H9 (cell line): ENCODE results near the gene COQ4. TPM values are rescaled to one million over a fixed set of nuclear protein-coding genes. Genes with fewer than 3 reads are reported as not detected.

ENCODE experiments used
- DNase-seq: peaks from one replicate; pipeline ENCODE4 v3.0.0-alpha.2; 2017
- H2AFZ ChIP-seq: one replicate; pipeline ENCODE4 v1.6.1; 2013; ENCODE audit warnings: mild to moderate bottlenecking, low read length, control low read depth, moderate library complexity
- H2AK5ac ChIP-seq: 2 replicates; pipeline ENCODE4 v1.6.1; 2013; ENCODE audit warnings: low read length, control low read depth, mixed read lengths; ENCODE audit not compliant: insufficient read length
- H2BK120ac ChIP-seq: one replicate; pipeline ENCODE4 v1.6.1; 2013; ENCODE audit warnings: low read depth, mild to moderate bottlenecking, low read length, control low read depth, inconsistent platforms; ENCODE audit not compliant: poor library complexity, severe bottlenecking
- H2BK12ac ChIP-seq: 2 replicates; pipeline ENCODE4 v1.6.1; 2013; ENCODE audit warnings: low read length, control low read depth, mixed read lengths, low read depth; ENCODE audit not compliant: insufficient read length
- H2BK15ac ChIP-seq: 2 replicates; pipeline ENCODE4 v1.6.1; 2013; ENCODE audit warnings: low read depth, low read length, control low read depth
- H2BK20ac ChIP-seq: one replicate; pipeline ENCODE4 v1.6.1; 2013; ENCODE audit warnings: low read depth, mild to moderate bottlenecking, low read length, control low read depth, inconsistent platforms; ENCODE audit not compliant: poor library complexity, severe bottlenecking
- H2BK5ac ChIP-seq: 2 replicates; pipeline ENCODE4 v1.6.1; 2013; ENCODE audit warnings: low read length, control low read depth, mixed read lengths; ENCODE audit not compliant: insufficient read length
- H3K14ac ChIP-seq: 2 replicates; pipeline ENCODE4 v1.6.1; 2013; ENCODE audit warnings: low read length, control low read depth; ENCODE audit not compliant: insufficient read depth
- H3K18ac ChIP-seq: 2 replicates; pipeline ENCODE4 v1.6.1; 2013; ENCODE audit warnings: low read depth, mild to moderate bottlenecking, mixed read lengths, low read length, control low read depth; ENCODE audit not compliant: insufficient read length
- H3K23ac ChIP-seq: 2 replicates; pipeline ENCODE4 v1.6.1; 2013; ENCODE audit warnings: low read length, control low read depth, mixed read lengths, low read depth; ENCODE audit not compliant: insufficient read length
- H3K23me2 ChIP-seq: 2 replicates; pipeline ENCODE4 v1.6.1; 2013; ENCODE audit warnings: low read depth, mild to moderate bottlenecking, mixed read lengths, low read length, control low read depth; ENCODE audit not compliant: insufficient read length, poor library complexity, severe bottlenecking
- H3K27ac ChIP-seq: 2 replicates; pipeline ENCODE4 v1.5.1; 2013; ENCODE audit warnings: low read length, control low read depth, mixed read lengths, low read depth; ENCODE audit not compliant: insufficient read length
- H3K27me3 ChIP-seq: 2 replicates; pipeline ENCODE4 v1.6.1; 2013; ENCODE audit warnings: low read length, control low read depth, inconsistent platforms; ENCODE audit not compliant: insufficient read depth
- H3K4ac ChIP-seq: 2 replicates; pipeline ENCODE4 v1.6.1; 2013; ENCODE audit warnings: low read depth, mild to moderate bottlenecking, control low read depth, inconsistent platforms, low read length, moderate library complexity
- H3K4me1 ChIP-seq: 2 replicates; pipeline ENCODE4 v1.6.1; 2013; ENCODE audit warnings: low read length, control low read depth, inconsistent platforms; ENCODE audit not compliant: insufficient read depth
- H3K4me2 ChIP-seq: 2 replicates; pipeline ENCODE4 v1.6.1; 2013; ENCODE audit warnings: low read length, control low read depth, mixed read lengths; ENCODE audit not compliant: insufficient read length, insufficient read depth
- H3K56ac ChIP-seq: 2 replicates; pipeline ENCODE4 v1.6.1; 2013; ENCODE audit warnings: low read depth, mild to moderate bottlenecking, mixed read lengths, low read length, control low read depth; ENCODE audit not compliant: insufficient read length
- H3K79me1 ChIP-seq: 2 replicates; pipeline ENCODE4 v1.6.1; 2013; ENCODE audit warnings: low read depth, mild to moderate bottlenecking, moderate library complexity, low read length, control low read depth, inconsistent platforms; ENCODE audit not compliant: insufficient read depth, poor library complexity, severe bottlenecking
- H3K79me2 ChIP-seq: 2 replicates; pipeline ENCODE4 v1.6.1; 2013; ENCODE audit warnings: low read length, control low read depth, inconsistent platforms; ENCODE audit not compliant: insufficient read depth
- H3K9ac ChIP-seq: 2 replicates; pipeline ENCODE4 v1.6.1; 2013; ENCODE audit warnings: low read length, control low read depth, mixed read lengths; ENCODE audit not compliant: insufficient read length; ENCODE audit errors: extremely low read depth
- H3K9me3 ChIP-seq: one replicate; pipeline ENCODE4 v1.6.1; 2013; ENCODE audit warnings: low read depth, low read length, inconsistent platforms; ENCODE audit not compliant: control insufficient read depth
- H3T11ph ChIP-seq: one replicate; pipeline ENCODE4 v1.6.1; 2013; ENCODE audit warnings: mild to moderate bottlenecking, low read length, control low read depth, inconsistent platforms
- H4K20me1 ChIP-seq: one replicate; pipeline ENCODE4 v1.6.1; 2013; ENCODE audit not compliant: control insufficient read depth, insufficient read length, insufficient read depth
- H4K5ac ChIP-seq: 2 replicates; pipeline ENCODE4 v1.6.1; 2013; ENCODE audit warnings: low read depth, mild to moderate bottlenecking, mixed read lengths, low read length, control low read depth; ENCODE audit not compliant: insufficient read length
- H4K8ac ChIP-seq: replicated peaks from 2 replicates; pipeline ENCODE4 v1.6.1; 2013; ENCODE audit warnings: low read length, control low read depth, mixed read lengths, low read depth; ENCODE audit not compliant: insufficient read length
- H4K91ac ChIP-seq: 2 replicates; pipeline ENCODE4 v1.6.1; 2013; ENCODE audit warnings: low read depth, mild to moderate bottlenecking, moderate library complexity, mixed read lengths, low read length, control low read depth; ENCODE audit not compliant: insufficient read length
- H3K27ac Mint-ChIP-seq, 3 experiments: 2 replicates in 2 of 3; 3 replicates in 1 of 3; pipeline ENCODE4 v1.8.0; 2020 to 2021; ENCODE audit warnings: mixed read lengths in 3 of 3, mild to moderate bottlenecking in 1 of 3, moderate library complexity in 1 of 3
- H3K27me3 Mint-ChIP-seq: 2 replicates; pipeline ENCODE4 v1.8.0; 2021; ENCODE audit warnings: low read depth, mild to moderate bottlenecking, moderate library complexity, mixed read lengths
- H3K36me3 Mint-ChIP-seq, 3 experiments: 2 replicates in 2 of 3; 3 replicates in 1 of 3; pipeline ENCODE4 v1.8.0; 2020 to 2021; ENCODE audit warnings: low read depth in 3 of 3, mixed read lengths in 3 of 3; ENCODE audit not compliant: insufficient read depth in 1 of 3
- H3K4me1 Mint-ChIP-seq, 2 experiments: 2 replicates each; pipeline ENCODE4 v1.8.0; 2020; ENCODE audit warnings: mixed read lengths in 2 of 2
- H3K4me3 Mint-ChIP-seq, 2 experiments: 2 replicates in 1 of 2; 3 replicates in 1 of 2; pipeline ENCODE4 v1.8.0; 2020 to 2021; ENCODE audit warnings: mild to moderate bottlenecking in 2 of 2, mixed read lengths in 2 of 2, moderate library complexity in 1 of 2
- H3K9me3 Mint-ChIP-seq, 2 experiments: 2 replicates in 1 of 2; 3 replicates in 1 of 2; pipeline ENCODE4 v1.8.0; 2020; ENCODE audit warnings: mild to moderate bottlenecking in 2 of 2, mixed read lengths in 2 of 2, moderate library complexity in 1 of 2
- CTCF ChIP-seq: fragments of 200-600 bp; sonication (generic); conservative IDR thresholded peaks from 3 replicates; pipeline ENCODE4 v1.8.0; 2021; ENCODE audit warnings: antibody characterized with exemption, mild to moderate bottlenecking
- WGBS: extraction: QIAGEN DNeasy Blood & Tissue Kit; methylation state at CpG from one replicate; pipeline ENCODE4 v1.1.7; 2013; ENCODE audit warnings: missing lambda C conversion rate, low lambda C conversion rate, mixed read lengths; ENCODE audit not compliant: insufficient read length; ENCODE audit errors: extremely low coverage; 5-methylcytosine and 5-hydroxymethylcytosine counted together
- total RNA-seq: library from RNA; stranded (reverse); gene quantifications from 2 replicates; pipeline ENCODE4 v1.2.1, GENCODE V29; 2021

The COQ4 gene
- total RNA-seq, 1 experiment from 2014 or later, result 38.4 TPM

GRCh38 chr9:128333451-128333869, 10.8 kb downstream of the COQ4 start:
- H3K56ac ChIP-seq, result no peak overlapping the region
- no peak overlapping the region for H3K4ac ChIP-seq
- no peak overlapping the region for H2BK120ac ChIP-seq
- no peak overlapping the region for H2AK5ac ChIP-seq
- H3K4me2 ChIP-seq, result no peak overlapping the region
- H4K20me1 ChIP-seq, result no peaks in the 10 kb centered on the region
- Mint-ChIP-seq H3K4me3 (no peak overlapping the region), H3K9me3 (no peaks in the 10 kb centered on the region), H3K36me3 (peaks cover 0 to 13% (median 4%) of the 10 kb centered on the region in 3 experiments; a peak in 3 of 7 replicates), H3K27me3 (no peaks in the 10 kb centered on the region), H3K4me1 (no peaks in the 10 kb centered on the region), H3K27ac (no peak overlapping the region; a peak in 1 of 7 replicates)
- no peak overlapping the region for H3K23ac ChIP-seq
- no peak overlapping the region for H3K14ac ChIP-seq
- H4K8ac ChIP-seq, result no peak overlapping the region
- no peak overlapping the region for H4K5ac ChIP-seq
- H3K23me2 ChIP-seq, result no peaks in the 10 kb centered on the region
- no CpG with 5 or more reads among the region's 11 CpGs for WGBS
- no peak for DNase-seq
- no peak overlapping the region for H2BK20ac ChIP-seq
- no peaks in the 10 kb centered on the region for H3K27me3 ChIP-seq
- H2BK5ac ChIP-seq, result no peak overlapping the region
- no peaks in the 10 kb centered on the region for H3K4me1 ChIP-seq
- no peak overlapping the region for H3K27ac ChIP-seq
- H3T11ph ChIP-seq, result no peak overlapping the region
- H3K9ac ChIP-seq, result no peak overlapping the region
- no peak overlapping the region for H3K18ac ChIP-seq
- no peak overlapping the region for H2BK15ac ChIP-seq
- H4K91ac ChIP-seq, result no peak overlapping the region
- TF ChIP-seq CTCF, result no peak
- H3K79me2 ChIP-seq, result no peaks in the 10 kb centered on the region
- no peaks in the 10 kb centered on the region for H3K79me1 ChIP-seq
- H3K9me3 ChIP-seq, result no peaks in the 10 kb centered on the region
- no peak overlapping the region for H2BK12ac ChIP-seq
- H2AFZ ChIP-seq, result no peak overlapping the region
